SHP77 (cell line): Measurements from ENCODE around the gene COL5A1.

ENCODE experiments used
- DNase-seq, 2 experiments: peaks; one replicate each; lab custom pipeline; 2025; lab: John Stamatoyannopoulos, UW

Gene COL5A1

DNA sequence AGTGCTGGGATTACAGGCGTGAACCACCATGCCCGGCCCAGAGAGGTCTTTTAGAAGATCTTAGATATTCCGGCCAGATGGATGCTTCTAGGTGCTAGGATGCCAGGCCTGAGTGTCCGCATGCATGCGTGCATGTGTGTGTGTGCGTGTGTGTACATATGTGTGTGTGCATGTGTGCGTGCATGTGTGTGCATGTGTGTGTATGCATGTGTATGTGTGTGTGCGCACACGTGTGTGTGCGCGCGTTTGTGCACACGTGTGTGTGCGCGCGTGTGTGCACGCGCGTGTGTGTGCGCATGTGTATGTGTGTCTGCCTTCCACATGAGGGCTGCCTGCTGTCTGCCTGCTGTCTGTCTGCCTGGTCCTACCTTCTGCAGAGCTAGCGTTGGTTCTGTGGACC lies 151.0 kb downstream of the COL5A1 start:
- DNase-seq, result no peak

DNA sequence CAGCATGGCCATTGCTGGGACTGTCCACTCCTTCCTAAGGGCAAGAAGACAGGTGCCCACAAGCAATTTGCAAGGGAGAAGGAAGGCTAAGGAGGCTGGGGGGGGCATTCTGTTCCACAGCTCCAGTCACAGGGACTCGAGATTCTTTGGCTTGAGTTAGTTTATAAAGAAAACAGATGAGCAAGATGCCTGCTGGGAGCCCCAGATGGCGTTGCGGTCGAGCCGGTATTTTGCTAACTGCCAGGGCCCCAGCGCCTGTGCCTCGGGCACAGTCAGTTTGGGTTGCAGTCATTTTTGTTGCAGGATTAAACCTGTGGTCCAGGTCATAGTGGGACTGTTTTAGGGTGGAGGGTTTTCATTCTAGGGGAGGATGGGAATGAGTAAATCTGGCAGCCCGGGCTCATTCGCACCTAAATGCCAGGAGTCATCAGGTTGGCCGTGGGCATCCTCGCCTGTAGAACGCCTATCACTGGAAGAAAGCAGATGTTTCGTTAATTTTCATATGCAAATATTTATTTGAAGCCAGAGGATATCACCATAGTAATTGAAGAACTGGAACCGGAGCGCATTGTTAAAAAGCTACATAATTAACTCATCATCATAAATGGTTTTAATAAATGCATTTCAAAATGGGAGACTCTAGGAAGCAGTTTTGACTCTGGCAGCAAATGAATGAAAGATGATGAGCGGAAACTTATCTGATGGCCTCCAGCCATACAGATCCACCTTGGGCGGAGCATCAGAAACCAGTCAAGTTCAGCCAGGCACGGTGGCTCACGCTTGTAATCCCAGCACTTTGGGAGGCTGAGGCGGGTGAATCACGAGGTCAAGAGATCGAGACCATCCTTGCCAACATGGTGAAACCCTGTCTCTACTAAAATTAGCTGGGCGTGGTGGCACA lies 151.9 kb downstream of the COL5A1 start:
- DNase-seq, result no peak

DNA sequence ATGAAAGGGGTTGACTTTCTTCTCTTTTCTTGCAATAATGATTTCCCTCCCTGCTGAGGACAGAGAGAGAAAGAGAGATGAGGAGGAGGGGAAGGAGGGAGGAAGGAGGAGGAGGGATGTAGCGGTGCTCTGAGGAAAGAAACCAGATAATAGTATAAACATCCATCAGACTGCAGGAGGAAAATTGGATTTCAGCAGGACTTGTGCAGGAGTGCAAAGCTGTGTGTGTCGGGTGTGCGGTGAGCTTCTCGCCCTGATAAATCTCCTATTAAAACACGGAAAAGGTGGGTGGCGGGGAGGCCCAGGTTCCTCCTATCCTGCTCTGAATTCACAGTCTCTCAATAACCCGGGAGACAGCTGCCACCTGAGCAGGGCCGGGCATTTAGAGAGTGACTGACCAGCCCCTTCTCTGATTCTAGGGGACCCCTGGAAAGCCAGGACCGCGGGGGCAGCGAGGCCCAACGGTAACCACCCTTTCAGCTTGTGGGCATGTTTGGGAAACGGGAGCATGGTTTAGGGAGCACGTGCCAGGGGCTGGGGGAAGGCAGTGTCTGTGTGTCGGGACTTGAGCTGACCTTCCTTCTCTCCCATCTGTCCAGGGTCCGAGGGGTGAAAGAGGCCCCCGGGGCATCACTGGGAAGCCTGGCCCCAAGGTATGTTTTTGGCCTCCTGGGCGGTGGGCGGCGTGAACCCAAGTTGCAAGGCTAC lies 153.2 kb downstream of the COL5A1 start:
- DNase-seq, result no peak

DNA sequence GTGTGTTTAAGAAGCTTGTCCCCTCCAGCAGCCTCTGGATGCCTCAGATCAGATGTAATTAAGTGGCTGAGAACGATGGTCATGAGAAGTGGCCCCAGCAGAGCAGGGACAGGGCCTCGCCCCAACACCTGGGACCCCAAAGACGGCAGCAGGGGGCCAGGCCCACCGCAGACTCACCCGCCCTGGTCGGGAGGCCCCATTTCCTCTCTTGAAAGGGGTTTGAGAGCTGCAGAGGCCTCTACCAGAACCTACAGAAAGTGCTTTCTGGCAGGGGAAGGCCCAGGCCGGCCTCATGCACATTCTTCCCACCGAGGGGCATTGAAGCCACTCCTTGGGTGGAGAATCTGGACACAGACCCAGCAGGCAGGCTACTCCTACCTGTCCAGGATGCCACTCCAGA lies 153.8 kb downstream of the COL5A1 start:
- no peak for DNase-seq

DNA sequence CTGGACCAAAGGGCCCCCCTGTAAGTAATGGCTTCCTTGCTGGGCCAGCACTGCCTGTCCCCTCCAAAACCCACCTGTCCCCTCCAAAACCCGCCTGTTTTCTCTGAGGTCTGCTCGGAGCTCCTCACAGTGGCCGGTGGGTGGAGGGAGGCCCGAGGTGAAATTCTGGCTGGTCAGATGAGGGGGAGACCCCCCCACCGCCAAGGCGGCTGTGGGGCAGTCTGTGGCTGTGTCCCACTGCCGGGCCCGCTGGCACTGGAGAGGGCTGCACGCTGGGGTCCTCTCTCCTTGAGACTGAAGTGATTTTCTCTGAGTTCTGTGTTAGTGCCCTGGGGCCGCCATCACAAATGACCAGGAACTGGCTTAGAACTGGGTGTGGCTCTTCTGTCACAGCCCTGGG lies 155.3 kb downstream of the COL5A1 start:
- DNase-seq, result no peak

DNA sequence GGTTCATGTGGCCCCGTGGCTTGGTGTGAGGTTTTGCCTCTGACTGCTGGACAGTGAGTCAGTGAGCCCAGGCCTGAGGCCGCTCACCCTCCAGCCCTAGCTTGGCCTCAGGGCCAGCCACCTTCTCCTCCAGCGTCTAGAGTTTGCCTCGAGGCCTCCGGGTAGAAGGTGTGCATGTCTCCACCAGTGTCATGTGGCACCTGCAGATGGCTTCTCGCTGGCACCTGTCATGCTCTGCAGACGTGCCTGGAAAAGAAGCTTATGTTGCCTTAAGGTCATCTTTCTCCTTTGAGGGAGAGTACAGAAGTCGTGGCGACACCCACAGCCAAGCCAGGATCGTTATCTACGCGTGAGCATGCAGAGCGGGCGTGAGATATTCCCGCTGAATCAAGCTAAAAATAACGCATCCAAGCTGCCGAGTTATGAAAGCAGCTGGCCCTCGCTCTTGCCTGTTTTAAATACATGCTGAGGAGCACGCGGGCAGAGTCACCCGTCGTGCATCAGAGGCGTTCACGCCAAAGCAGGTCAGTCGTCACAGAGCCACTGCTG lies 159.3 kb downstream of the COL5A1 start:
- peak in 1 of 2 experiments; percentile 18 for DNase-seq

DNA sequence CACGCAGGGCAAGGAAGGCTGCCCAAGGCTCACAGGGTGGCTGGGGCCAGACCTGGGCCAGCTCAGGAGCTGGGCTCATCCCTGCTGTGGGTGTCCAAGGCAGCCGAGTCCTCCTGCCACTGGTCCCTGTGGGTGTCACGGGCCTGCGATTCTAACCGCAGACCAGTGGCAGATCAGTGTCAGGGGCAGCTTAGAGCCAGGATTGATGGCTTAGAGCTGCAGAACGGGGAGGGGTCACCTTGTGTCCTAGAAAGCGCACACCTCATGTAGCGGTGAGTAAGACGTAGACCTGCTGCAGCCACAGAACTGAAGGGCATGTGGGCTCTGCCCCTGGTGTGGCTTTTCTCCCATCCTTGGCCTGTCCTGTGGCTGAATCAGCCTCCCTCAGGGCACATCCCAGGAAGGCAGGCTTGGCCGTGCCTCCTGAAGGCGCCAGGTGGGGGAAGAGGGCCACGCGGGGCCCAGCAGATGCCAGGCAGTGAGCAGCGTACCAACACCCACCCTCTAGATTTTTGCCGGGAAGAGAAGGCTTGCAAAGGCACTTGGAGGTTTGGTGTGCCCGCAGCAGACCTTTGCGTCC lies 160.7 kb downstream of the COL5A1 start:
- DNase-seq, result no peak

DNA sequence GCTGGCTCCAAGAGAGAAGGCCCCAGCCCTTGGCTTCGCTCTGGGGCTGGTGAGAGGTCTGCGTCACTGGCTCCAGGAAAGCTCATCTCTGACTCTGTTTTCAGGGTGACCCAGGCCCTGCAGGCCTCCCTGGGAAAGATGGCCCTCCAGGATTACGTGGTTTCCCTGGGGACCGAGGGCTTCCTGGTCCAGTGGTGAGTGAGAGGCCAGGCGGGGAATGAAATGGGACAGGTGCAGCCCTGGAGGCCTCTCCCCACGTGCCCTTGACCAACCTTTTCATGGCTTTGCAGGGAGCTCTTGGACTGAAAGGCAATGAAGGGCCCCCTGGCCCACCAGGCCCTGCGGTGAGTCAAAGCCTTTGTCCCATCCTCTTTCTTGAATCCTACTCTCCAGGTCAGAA lies 163.3 kb downstream of the COL5A1 start:
- DNase-seq, result no peak

DNA sequence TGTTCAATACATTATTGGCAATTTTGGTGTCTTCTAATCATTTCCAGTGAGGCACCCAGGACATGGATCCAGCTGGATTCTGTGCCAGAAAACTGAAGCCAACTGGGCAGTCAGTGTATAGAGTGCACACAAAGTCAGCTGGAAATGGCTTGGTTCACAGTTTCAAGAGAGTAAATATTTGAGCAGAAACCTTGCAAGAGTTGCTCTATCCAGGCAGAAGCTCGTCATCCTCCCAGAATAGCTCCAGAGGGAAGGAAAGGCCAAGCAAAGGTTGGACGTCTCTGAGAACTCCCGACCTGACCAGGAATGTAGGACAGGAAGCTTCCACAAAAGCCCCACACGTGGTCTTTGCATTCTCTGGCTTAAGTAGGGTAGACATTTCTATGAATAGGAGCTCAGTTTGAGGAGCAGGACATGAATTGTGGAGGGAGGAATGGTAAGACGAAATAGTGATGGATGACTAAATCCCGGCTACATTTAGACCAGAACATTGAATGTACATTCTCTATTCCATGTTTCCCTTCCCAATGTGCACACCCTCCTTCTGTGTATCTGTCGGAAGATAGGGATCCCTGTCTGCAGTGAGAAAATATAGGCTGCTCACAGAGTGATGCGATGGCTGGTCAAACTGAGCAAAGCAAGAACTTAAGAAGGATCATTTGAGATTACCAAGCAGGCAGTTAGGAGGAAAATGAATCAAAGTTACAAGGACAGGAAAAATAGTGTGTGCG lies 166.3 kb downstream of the COL5A1 start:
- no peak for DNase-seq

DNA sequence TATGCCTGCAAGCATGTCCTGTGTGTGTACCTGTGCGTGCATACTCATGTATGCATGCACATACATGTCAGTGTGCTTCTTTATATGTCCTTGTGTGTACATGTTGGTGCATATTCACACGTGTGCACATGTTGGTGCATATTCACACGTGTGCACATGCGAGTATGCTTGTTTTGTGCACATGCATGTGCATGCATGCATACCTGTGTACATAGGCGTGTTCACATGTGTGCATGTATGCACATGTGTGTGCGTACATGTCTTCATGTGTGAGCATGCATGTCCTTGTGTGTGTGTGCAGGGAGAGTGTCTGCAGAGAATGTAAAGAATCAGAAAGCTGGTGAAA lies 166.8 kb downstream of the COL5A1 start:
- DNase-seq, result no peak

DNA sequence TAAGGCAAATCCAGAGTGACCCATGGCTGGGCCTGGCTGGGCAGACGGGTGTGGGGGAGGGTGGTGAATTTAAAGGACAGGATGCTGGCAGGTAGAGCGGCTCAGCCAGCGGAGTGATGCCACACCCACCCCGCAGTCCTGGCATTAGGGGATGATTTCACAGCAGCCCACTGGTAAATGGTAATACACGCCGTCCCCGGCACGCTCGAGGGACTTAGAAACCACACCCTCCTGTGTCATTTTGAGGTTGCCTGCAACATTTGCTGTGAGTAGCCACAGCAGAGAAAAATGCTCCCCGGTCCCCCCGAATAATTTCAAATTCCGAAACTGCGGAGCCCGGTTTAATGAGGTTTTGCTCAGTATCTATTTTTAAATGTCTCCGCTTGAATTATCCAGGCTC lies 167.7 kb downstream of the COL5A1 start:
- no peak for DNase-seq

DNA sequence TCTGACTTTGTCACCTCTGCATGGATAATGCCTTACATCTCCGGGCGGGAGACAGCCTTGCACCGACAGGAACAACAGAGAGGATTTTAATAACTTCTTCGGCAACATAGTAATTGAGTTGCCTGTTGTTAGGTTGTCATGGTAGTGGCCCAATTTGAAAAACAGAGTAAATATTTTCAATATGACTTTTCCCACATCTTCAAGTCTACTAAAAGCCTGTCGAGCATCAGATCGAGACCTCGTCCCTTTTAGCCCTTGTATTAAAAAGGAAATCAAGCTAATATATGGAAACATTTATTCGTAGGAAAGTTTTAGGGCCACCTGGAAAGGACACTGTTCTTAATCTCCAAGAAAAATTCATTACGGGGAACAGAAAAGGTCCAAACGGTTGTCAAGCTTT lies 168.2 kb downstream of the COL5A1 start:
- DNase-seq, result no peak

DNA sequence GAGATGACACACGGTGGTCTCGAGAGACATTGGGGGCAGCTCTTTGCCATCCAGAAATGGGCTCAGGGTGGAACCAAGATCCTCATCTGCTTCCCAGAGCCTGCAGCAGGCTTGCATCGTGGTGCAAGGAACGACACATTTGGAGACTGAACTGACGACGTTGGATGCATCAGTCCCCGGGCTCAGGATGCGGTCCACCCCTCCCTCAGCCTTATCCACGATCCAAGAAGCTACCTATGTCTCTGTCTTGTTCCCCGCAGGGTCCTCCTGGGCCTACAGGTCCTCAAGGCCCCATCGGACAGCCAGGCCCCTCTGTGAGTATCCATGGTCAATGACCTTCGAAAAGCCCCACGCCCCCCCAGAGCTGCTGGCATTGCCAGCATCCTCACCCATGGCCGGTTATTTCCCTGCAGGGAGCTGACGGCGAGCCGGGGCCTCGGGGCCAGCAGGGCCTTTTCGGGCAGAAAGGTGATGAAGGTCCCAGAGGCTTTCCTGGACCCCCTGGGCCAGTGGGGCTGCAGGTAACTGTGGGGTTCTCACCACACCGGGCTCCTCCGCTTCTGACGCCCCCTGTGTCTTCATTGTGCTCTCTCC lies 169.6 kb downstream of the COL5A1 start:
- no peak for DNase-seq

DNA sequence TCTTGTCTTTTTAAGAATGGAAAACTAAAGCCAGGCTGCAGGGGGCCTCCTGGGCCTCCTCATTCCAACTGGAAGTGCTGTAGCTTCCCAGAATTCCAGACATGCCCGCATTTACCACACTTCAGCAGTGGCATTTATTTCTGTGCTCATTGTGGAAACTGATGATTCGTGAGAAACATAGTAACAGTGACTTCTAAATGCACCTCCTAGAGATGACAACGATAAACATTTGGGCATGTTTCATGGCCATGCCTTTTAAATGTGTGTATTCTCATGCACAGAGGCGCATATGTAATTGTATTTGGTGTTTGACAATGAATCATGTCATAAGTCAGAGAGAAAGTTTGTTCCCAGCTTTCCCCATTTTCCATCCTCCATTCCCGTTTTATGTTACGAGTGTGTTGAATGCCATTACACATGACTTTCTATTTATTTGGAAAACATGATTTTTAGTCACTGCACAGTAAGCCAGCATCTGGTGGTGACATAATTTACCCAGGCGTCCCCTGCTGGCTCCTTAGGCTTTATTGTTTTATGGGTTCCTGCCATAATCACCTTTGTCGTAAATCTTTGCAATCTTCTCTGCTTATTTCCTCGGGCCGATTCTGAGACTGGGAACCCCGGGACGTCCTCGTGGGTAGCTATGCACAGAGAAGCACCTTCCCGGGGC lies 170.2 kb downstream of the COL5A1 start:
- no peak for DNase-seq

DNA sequence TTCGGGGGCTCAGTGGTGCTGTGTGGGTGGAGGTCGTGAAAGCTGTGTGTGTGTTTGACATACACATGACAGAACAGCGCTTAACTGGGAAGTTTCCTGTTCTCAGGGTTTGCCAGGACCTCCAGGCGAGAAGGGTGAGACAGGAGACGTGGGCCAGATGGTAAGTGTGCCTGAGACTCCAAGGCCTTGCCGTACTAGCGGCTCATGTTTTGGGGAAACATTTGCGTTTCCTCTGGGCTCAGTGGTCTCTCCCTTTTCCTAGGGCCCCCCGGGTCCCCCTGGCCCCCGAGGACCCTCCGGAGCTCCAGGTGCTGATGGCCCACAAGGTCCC lies 170.7 kb downstream of the COL5A1 start:
- no peak for DNase-seq

DNA sequence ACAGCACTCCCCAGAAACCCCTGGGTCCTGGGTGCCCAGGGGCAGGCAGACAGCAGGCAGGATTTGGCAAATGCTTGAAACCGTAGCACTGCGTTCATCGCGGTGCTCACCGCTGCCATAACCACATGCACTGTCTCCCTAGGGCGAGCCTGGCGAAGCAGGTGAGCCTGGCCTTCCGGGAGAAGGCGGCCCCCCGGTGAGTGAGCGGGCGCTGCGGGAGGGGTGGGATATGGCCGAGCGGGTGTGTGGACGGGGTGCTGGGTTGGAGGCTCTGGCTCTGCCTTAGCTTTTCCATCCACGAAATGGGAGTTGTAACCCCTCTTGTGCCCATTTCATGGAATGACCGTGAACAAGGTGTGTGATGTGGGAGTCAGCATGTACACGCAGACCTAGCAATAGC lies 172.2 kb downstream of the COL5A1 start:
- no peak for DNase-seq

DNA sequence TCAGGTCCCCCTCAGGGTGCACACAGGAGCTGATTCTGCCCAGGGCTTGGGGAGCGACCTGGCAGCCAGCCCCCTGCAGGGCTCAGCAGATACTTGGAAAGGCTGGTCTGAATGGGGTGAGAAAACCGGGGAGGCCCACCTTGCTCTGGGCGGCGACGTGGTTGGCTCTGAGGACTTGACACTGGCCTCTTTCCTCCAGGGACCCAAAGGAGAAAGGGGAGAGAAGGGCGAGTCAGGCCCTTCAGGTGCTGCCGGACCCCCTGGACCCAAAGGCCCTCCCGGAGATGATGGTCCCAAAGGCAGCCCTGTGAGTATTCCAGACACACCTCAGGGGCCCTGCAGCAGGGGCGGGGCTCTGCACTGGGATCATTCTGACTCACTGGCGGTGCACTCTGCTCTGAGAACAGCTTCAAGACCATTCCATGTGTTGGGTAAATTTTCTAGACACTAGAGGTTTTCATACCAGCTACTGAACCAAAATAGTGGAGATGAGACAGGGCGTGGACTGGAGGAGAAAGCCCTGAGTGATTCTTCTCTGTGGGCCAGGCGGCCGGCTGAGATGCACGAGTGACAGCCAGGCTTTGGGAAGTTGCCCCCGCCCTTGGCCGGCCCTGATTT lies 173.1 kb downstream of the COL5A1 start:
- no peak for DNase-seq

DNA sequence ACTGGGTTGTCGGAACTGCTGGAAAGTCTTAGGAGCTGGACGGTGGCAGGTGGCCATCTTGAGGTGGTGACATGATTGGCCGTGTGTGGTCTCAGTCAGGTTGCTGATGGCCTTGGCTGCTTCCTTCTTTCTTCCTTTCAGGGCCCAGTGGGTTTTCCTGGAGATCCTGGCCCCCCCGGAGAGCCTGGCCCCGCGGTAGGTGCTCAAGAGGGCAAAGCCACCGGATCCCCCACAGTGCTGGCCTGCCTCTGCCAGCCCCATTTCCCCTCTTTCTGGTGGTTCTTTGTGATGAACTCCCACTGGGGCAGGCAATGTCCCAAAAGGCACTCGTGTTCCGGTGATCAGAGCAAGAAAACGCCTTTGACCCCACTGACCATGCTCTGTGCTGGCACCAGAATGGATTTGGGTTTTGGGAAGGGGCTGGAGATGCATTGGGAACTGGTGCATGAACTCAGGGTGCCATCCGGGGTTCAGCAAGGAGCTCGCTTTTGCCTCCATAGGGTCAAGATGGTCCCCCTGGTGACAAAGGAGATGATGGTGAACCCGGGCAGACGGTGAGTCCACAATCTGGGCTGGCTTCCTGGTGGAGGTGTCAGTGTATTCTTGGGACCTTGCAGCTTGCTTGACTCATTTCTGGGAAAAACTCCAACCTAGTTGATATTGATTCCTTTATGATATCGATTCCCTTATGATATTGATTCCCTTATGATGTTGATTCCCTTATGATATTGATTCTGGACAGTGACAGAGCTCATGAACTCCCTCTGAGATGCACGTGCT lies 174.0 kb downstream of the COL5A1 start:
- no peak for DNase-seq

DNA sequence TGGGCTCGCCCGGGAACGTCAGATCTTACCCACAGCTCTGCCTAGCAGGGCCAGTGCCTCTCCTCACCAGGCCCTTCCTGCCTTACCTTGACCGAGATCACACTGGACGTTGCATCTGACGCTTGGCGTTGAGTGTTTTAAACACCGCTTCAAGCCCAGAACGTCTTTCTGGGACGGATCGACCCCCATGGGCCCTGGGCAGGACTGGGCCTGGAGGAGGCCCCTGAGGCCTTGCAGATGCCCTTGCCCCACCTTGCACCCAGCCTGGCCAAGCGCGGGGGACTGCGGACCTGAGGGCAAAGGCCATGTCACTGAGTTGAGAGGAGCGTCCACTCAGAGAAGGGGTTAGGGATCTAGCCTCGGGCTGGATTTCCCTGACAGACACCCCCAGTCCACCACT lies 174.7 kb downstream of the COL5A1 start:
- no peak for DNase-seq

DNA sequence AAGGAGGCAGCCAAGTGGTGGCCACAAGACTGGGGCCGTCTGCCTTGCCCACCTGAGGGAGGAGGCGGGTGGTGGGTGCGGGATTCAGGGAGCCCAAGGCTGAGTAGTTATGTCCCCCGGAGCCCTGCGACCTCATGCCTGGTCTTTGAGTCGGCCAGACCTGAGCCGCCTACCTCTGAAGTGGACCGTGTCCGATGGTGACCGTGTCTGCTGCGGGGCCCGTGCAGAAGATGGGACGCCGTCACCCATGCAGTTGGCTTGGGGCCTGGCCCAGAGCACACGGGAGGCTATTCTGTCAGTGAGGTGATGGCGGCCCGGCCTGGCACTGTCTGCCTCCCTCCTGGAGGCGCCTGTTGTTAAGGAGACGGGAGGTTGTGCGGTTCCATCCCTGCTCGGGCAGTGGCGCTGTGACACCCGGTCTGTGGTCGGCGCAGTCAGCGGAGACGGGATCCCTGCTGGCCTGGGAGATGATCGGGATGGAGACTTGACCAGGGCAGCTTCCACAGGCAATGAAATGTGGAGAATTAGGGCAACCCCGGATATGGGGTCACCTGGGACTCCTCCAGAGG lies 176.5 kb downstream of the COL5A1 start:
- no peak for DNase-seq
